LNCaP clone FGC (cell line): Measurements from ENCODE around the gene RNF144A.

Experiments used
- DNase-seq: peaks from one replicate; pipeline ENCODE4 v3.0.0-alpha.2; 2011; ENCODE audit warnings: low read depth
- H3K4me3 ChIP-seq: 2 replicates; pipeline ENCODE4 v1.5.1; 2011; ENCODE audit warnings: mild to moderate bottlenecking, low read depth, low read length, control low read depth
- TF ChIP-seq, protein P1 (sequence below): IDR thresholded peaks from 2 replicates; pipeline ENCODE4 v1.5.1; 2012; ENCODE audit warnings: mild to moderate bottlenecking; ENCODE audit not compliant: control insufficient read depth, insufficient read depth; ENCODE audit errors: extremely low read depth

Gene RNF144A

DNA sequence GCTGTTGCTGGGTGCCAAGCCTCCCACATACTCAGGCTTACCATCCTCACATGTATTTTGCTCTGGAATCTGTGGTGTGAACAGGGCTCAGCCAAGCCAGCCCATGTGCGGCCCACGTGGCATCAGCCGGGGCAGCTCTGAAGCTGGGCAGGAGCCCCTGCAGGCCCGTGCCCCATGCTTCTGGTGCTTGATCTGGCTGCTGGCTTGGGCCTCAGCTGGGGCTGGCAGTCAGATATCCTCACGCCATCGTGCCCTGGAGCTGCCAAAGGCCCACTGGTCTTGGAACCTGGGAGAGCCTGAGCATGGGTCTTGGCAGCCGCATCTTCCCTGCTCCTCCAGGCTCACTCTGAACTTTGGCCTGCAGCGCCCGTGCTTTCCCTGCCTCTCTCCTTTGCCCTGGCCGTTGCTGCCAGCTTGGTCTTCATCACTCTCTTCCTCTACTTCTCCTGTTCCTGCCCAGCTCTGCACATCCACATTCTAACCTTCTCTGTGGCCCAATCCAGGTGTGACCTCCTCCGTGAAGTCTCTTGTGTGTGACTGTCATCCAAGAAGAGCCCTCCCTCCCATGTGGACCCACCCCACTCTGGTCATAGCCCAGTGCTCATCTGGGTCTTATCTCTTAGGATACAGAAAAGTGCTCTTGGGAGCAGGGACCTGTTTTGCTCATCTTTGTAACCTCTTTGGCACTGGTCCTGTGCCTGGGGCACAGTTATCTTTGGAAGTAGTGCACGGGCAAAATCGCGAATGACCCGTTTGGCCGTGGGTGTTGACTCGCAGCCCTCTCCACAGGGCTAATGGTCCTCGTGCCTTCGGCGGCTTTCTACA is 116.1 kb downstream of the RNF144A start:
- TF ChIP-seq, protein P1, sequence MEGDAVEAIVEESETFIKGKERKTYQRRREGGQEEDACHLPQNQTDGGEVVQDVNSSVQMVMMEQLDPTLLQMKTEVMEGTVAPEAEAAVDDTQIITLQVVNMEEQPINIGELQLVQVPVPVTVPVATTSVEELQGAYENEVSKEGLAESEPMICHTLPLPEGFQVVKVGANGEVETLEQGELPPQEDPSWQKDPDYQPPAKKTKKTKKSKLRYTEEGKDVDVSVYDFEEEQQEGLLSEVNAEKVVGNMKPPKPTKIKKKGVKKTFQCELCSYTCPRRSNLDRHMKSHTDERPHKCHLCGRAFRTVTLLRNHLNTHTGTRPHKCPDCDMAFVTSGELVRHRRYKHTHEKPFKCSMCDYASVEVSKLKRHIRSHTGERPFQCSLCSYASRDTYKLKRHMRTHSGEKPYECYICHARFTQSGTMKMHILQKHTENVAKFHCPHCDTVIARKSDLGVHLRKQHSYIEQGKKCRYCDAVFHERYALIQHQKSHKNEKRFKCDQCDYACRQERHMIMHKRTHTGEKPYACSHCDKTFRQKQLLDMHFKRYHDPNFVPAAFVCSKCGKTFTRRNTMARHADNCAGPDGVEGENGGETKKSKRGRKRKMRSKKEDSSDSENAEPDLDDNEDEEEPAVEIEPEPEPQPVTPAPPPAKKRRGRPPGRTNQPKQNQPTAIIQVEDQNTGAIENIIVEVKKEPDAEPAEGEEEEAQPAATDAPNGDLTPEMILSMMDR, result no peak
- H3K4me3 ChIP-seq, result no peak overlapping the region
- DNase-seq, result no peak

DNA sequence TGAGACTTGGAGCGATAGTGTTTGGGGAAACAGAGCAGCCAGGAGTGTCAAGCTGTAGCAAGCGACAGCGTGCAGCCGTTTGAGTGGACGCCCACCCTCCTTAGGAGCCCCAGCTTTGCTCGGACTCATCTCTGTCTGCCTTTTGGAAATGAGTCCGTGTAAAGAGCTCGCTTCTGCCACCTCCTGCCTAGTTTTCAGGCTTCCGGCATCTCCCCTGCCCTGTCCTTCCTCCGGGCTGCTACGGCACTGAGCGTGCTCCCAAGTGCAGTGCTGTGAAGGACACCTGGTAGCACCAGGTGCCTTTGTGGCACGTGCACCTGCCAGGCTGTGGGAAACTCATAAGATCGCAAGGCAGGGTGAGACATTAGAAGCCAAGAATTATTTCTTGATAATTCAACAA is 117.1 kb downstream of the RNF144A start:
- TF ChIP-seq, protein P1, result peak; percentile 42
- H3K4me3 ChIP-seq, result no peak overlapping the region
- no peak for DNase-seq

DNA sequence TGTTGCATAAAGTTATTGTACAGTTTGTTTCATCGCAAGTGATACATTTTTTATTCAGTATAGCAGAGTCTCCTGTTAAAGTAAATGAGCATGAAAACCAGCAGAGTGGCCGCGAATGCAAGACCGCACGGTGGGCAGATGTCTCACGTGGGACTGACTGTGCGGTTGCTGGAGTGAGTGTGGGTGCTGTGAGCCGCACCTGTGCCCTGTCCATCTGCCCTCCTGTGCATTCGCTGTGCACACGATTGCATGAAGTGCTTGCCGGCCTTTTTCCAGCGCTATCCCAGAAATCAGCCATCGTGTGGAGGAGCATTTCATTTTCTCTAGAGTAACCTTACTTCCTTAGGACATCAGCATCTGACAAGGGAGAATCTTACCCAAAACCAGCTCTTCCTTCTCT is 118.7 kb downstream of the RNF144A start:
- TF ChIP-seq, protein P1, result no peak
- no peak for DNase-seq
- no peak overlapping the region for H3K4me3 ChIP-seq

DNA sequence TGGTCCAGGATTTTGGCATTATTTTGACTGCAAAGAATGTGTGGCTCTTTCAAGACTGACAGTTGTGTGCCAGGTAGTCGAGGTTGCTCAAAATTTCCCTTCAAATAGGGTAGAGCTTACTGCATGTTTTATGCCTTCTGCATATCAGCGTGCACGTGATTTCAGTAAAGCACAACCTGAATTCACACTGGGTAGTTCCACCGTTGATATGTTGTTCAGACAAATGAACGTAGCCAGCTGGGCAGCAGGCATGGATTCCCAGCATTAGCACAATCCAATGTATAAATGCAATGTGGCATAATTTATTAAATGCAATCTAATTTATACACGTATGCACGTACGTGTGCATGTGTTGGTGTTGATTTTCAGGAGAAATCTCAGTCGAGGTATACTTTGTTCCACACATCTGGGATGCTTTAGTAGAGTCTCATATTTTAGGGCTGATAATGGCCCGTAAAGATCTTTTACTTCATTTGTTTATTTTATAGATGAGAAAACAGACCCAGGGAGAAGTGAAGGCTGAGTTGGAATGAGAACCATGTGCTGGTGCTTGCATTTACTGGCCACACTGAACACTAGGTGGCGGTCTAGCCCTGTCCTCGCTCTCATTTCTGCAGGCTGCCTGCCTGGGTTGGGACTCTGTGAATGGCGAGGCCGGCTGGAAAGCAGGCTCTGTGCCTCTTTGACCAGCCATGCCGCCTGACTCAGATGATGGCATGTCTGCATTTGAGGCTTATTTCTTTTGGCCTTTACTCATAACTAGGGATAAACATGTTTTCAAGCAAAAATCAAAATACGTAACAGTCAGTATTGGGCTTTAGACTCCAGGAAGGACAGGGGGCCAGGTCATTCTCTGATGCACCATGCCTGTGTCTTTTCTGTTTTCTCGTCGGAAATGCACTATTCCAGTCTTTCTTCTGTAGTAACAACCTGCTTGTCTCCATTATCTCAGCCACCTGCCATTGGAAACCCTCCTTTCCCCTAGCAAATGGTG is 120.4 kb downstream of the RNF144A start:
- H3K4me3 ChIP-seq, result no peak overlapping the region
- DNase-seq, result no peak
- TF ChIP-seq, protein P1, result peak; percentile 83

DNA sequence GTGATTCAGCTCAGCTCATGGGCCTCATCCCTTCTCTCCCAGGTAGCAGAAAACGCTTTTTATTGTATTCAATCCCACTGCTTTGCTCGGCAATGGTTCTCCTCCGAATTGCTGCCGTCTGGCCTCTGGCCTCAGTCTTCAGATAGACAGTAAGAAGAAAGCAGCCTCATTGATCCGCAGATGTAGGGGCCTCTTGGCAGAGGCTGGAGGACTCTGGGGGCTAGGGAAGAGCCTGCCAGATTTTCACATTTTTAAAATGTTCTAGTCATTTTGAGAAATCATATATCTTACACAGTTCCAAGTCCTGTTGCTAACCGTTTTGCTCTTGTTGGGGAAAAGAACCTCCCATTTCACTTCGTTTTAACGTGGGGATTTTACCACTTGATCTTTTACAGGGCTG is 123.3 kb downstream of the RNF144A start:
- TF ChIP-seq, protein P1, result no peak
- DNase-seq, result no peak
- no peak overlapping the region for H3K4me3 ChIP-seq

DNA sequence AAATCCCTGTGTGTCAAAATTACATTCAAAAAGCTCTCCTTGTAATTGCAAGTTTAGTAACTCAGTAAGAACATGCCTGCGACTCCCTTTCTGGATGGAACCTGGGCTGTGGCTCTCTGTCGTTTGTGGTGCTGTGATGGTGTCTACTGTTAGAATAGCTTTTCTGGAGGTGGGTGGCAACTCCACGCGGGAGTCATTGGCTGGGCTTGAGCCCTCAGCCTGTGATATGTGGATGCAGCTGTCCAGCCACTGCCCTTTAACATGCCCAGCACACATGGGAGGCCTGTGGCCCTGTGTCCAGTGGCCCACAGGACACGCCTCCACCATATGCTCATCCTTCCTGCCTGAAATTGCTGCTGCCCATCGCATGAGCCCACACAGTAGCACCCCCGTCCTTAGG is 124.2 kb downstream of the RNF144A start:
- TF ChIP-seq, protein P1, result no peak
- H3K4me3 ChIP-seq, result no peak overlapping the region
- DNase-seq, result no peak
